HCT116 (cell line): ENCODE measurements around the gene TEX2. TPM values are rescaled to one million over a fixed set of nuclear protein-coding genes. Genes with fewer than 3 reads are reported as not detected.
A peak's percentile ranks its signal among the peaks of the same experiment; 100 is the strongest.

Source experiments
- ATAC-seq: fragments of 200-7000 bp; cut with Tn5 transposase; 2 replicates; pipeline ENCODE4 v1.9.1; 2020; ENCODE audit warnings: mild to moderate bottlenecking, moderate library complexity
- BruUV-seq: library from RNA; stranded (reverse); fragments of 400-500 nt; replicated peaks from 2 replicates; lab custom pipeline; 2021; lab: Mats Ljungman, UMichigan
- CTCF ChIA-PET: fragments of 300-600 bp; sonication (Branson Sonifier 250); formaldehyde crosslinking; loops from one replicate; lab custom pipeline; 2021; ENCODE audit warnings: antibody characterized with exemption; lab: Charles Lee
- POLR2A ChIA-PET: fragments of 300-600, 350-600 bp; sonication (Branson Sonifier 250); formaldehyde crosslinking; loops from one replicate; lab custom pipeline; 2021; ENCODE audit warnings: antibody characterized with exemption; lab: Charles Lee
- RAD21 ChIA-PET, 2 experiments: fragments of 300-600 bp; sonication (Branson Sonifier 250); formaldehyde crosslinking; loops; one replicate each; lab custom pipeline; 2023; ENCODE audit warnings: low total read pairs in 2 of 2; ENCODE audit not compliant: uncharacterized antibody in 2 of 2, unreplicated experiment in 2 of 2, low non-redundant PET in 1 of 2; lab: Charles Lee
- DNase-seq: peaks from one replicate; pipeline ENCODE4 v3.0.0-alpha.2; 2010; ENCODE audit warnings: low read depth, low spot score
- H2AFZ ChIP-seq: fragments of 200-600 bp; shearing (Covaris generic), sonication (generic); 2 replicates; pipeline ENCODE4 v1.6.1; 2017; ENCODE audit warnings: low read depth, mixed run types, mixed read lengths, antibody characterized with exemption, low read length; ENCODE audit not compliant: poor library complexity, severe bottlenecking
- H3K27ac ChIP-seq: 2 replicates; pipeline ENCODE4 v1.5.1; 2012; ENCODE audit warnings: low read depth, low read length
- H3K27me3 ChIP-seq: fragments of 200-600 bp; sonication (generic); 2 replicates; pipeline ENCODE4 v1.6.1; 2016; ENCODE audit warnings: mixed run types, low read length, mixed read lengths; ENCODE audit not compliant: insufficient read depth
- H3K36me3 ChIP-seq, 2 experiments: fragments of 200-500 bp in 1 of 2; fragments of 200-600 bp in 1 of 2; sonication (Bioruptor generic) in 1 of 2; sonication (generic) in 1 of 2; 2 replicates each; pipeline versions ENCODE4 v1.5.1 to v1.6.1; 2014 to 2016; ENCODE audit warnings: low read length in 2 of 2, inconsistent platforms in 1 of 2, mixed read lengths in 1 of 2, mixed run types in 1 of 2; ENCODE audit not compliant: insufficient read depth in 2 of 2, control insufficient read depth in 1 of 2
- H3K4me1 ChIP-seq, 2 experiments: fragments of 200-600 bp in 1 of 2; sonication (generic) in 1 of 2; 2 replicates each; pipeline versions ENCODE4 v1.5.1 to v1.6.1; 2012 to 2017; ENCODE audit warnings: low read length in 2 of 2, inconsistent platforms in 1 of 2, mild to moderate bottlenecking in 1 of 2, mixed read lengths in 1 of 2, mixed run types in 1 of 2, moderate library complexity in 1 of 2; ENCODE audit not compliant: insufficient read depth in 2 of 2, control insufficient read depth in 1 of 2
- H3K4me2 ChIP-seq: fragments of 200-600 bp; sonication (generic); 2 replicates; pipeline ENCODE4 v1.6.1; 2017; ENCODE audit warnings: mixed run types, low read length, mixed read lengths
- H3K4me3 ChIP-seq, 2 experiments: fragments of 200-600 bp in 1 of 2; sonication (generic) in 1 of 2; replicated peaks in 1 of 2; 2 replicates each; pipeline ENCODE4 v1.5.1; 2011 to 2016; ENCODE audit warnings: low read length in 2 of 2, control low read depth in 1 of 2, low read depth in 1 of 2, mild to moderate bottlenecking in 1 of 2, mixed read lengths in 1 of 2, mixed run types in 1 of 2
- H3K79me2 ChIP-seq: fragments of 200-600 bp; sonication (generic); 2 replicates; pipeline ENCODE4 v1.6.1; 2017; ENCODE audit warnings: mild to moderate bottlenecking, mixed run types, low read length, moderate library complexity, mixed read lengths; ENCODE audit not compliant: insufficient read depth
- H3K9ac ChIP-seq: fragments of 200-600 bp; sonication (generic); 2 replicates; pipeline ENCODE4 v1.6.1; 2016; ENCODE audit warnings: low read length, mixed read lengths
- H3K9me2 ChIP-seq: fragments of 200-600 bp; sonication (generic), shearing (Covaris generic); 2 replicates; pipeline ENCODE4 v1.6.1; 2017; ENCODE audit warnings: mixed run types, mild to moderate bottlenecking, moderate library complexity; ENCODE audit not compliant: insufficient read depth
- H3K9me3 ChIP-seq, 2 experiments: fragments of 200-500 bp in 1 of 2; fragments of 200-600 bp in 1 of 2; sonication (Bioruptor generic) in 1 of 2; sonication (generic) in 1 of 2; 2 replicates each; pipeline ENCODE4 v1.6.1; 2014 to 2017; ENCODE audit warnings: low read length in 2 of 2, mixed read lengths in 2 of 2, inconsistent platforms in 1 of 2, low read depth in 1 of 2, mild to moderate bottlenecking in 1 of 2, mixed run types in 1 of 2, moderate library complexity in 1 of 2; ENCODE audit not compliant: control insufficient read depth in 1 of 2, insufficient read depth in 1 of 2
- H4K20me1 ChIP-seq: fragments of 200-600 bp; sonication (generic), shearing (Covaris generic); 2 replicates; pipeline ENCODE4 v1.6.1; 2017; ENCODE audit warnings: mixed run types, mild to moderate bottlenecking, moderate library complexity; ENCODE audit not compliant: insufficient read depth
- CBX3 ChIP-seq: IDR thresholded peaks from 2 replicates; pipeline ENCODE4 v1.6.1; 2012; ENCODE audit warnings: low read depth
- CEBPB ChIP-seq: IDR thresholded peaks from 2 replicates; pipeline ENCODE4 v1.6.1; 2012; ENCODE audit warnings: low read depth
- CTCF ChIP-seq, 3 experiments: fragments of 200-600 bp in 1 of 3; sonication (generic) in 1 of 3; IDR thresholded peaks in 2 of 3; conservative IDR thresholded peaks in 1 of 3; 2 replicates each; pipeline ENCODE4 v1.5.1; 2012 to 2017; ENCODE audit warnings: low read depth in 2 of 3, low read length in 2 of 3, antibody characterized with exemption in 1 of 3, borderline replicate concordance in 1 of 3, control low read depth in 1 of 3, mild to moderate bottlenecking in 1 of 3, mixed read lengths in 1 of 3, mixed run types in 1 of 3, moderate library complexity in 1 of 3; ENCODE audit not compliant: insufficient read depth in 1 of 3
- ELF1 ChIP-seq: IDR thresholded peaks from 2 replicates; pipeline ENCODE4 v1.6.1; 2012; ENCODE audit warnings: low read depth, borderline replicate concordance
- EZH2 ChIP-seq: fragments of 200-600 bp; sonication (generic); IDR thresholded peaks from 2 replicates; pipeline ENCODE4 v1.6.1; 2017; ENCODE audit warnings: antibody characterized with exemption, mixed run types
- FOSL1 ChIP-seq: IDR thresholded peaks from 2 replicates; pipeline ENCODE4 v1.6.1; 2012; ENCODE audit warnings: low read depth
- MAX ChIP-seq: IDR thresholded peaks from 2 replicates; pipeline ENCODE4 v1.6.1; 2012
- POLR2A ChIP-seq: IDR thresholded peaks from 2 replicates; pipeline ENCODE4 v1.7.0; 2011; ENCODE audit warnings: borderline replicate concordance; ENCODE audit not compliant: insufficient read depth, insufficient read length; ENCODE audit errors: extremely low read depth
- SP1 ChIP-seq: IDR thresholded peaks from 2 replicates; pipeline ENCODE4 v1.6.1; 2012; ENCODE audit warnings: low read depth
- TCF7L2 ChIP-seq: IDR thresholded peaks from 2 replicates; pipeline ENCODE4 v1.7.0; 2011; ENCODE audit warnings: borderline replicate concordance, inconsistent platforms; ENCODE audit not compliant: insufficient read depth, insufficient read length; ENCODE audit errors: extremely low read depth
- intact Hi-C: fragments of 100-400 bp; cut with micrococcal nuclease; formaldehyde crosslinking; loops from 2 replicates; pipeline ENCODE4 v1.10.0; 2022
- total RNA-seq: library from RNA; stranded (reverse); gene quantifications from one replicate; pipeline ENCODE4 v1.2.1, GENCODE V29; 2021; ENCODE audit not compliant: unreplicated experiment

Gene TEX2
- total RNA-seq, 1 experiment from 2014 or later, result 24.6 TPM

- no peaks in the 10 kb centered on the region; a peak in 1 of 4 replicates for H3K4me1 ChIP-seq
- CTCF ChIA-PET, result interaction anchor here (0.6 kb wide), 1 partner anchor 22 kb away, joined by 3 read pairs; no protein-coding TSS in a partner anchor
- BruUV-seq, result no TSS peak
- H3K9me3 ChIP-seq, result no peaks in the 10 kb centered on the region
- H4K20me1 ChIP-seq, result no peaks in the 10 kb centered on the region
- TF ChIP-seq MAX (no peak), POLR2A (no peak), CBX3 (no peak), CEBPB (peak; percentile 89)
- no peak overlapping the region for H2AFZ ChIP-seq
- POLR2A ChIA-PET, result interaction anchor here (1.5 kb wide), 1 partner anchor 29 kb away, joined by 3 read pairs; no protein-coding TSS in a partner anchor
- no peak overlapping the region for H3K9ac ChIP-seq
- H3K4me3 ChIP-seq, result no peak overlapping the region
- RAD21 ChIA-PET, result no interaction called here
- no peaks in the 10 kb centered on the region for H3K9me2 ChIP-seq
- ATAC-seq (no peak), DNase-seq (no peak)
- no peak overlapping the region for H3K4me2 ChIP-seq
- intact Hi-C loops, result no loop called here
- peaks cover 6% of the 10 kb centered on the region; the same call in 1 of the 2 replicates for H3K79me2 ChIP-seq
- no peaks in the 10 kb centered on the region for H3K27me3 ChIP-seq
- no peak overlapping the region for H3K27ac ChIP-seq
- H3K36me3 ChIP-seq, result no peaks in the 10 kb centered on the region
Measured at GRCh38 chr17:64115822-64116534, 147.1 kb downstream of the TEX2 start.

- no peak overlapping the region for H3K4me3 ChIP-seq
- H4K20me1 ChIP-seq, result no peaks in the 10 kb centered on the region
- CTCF ChIA-PET, result interaction anchor here (0.6 kb wide), 1 partner anchor 22 kb away, joined by 3 read pairs; no protein-coding TSS in a partner anchor
- peaks cover 3 to 7% of the 10 kb centered on the region in 2 experiments; a peak in 3 of 4 replicates for H3K4me1 ChIP-seq
- RAD21 ChIA-PET, result no interaction called here
- no peaks in the 10 kb centered on the region for H3K9me3 ChIP-seq
- H3K27me3 ChIP-seq, result no peaks in the 10 kb centered on the region
- H3K9ac ChIP-seq, result no peak overlapping the region
- ATAC-seq (no peak), DNase-seq (no peak)
- H3K36me3 ChIP-seq, result no peaks in the 10 kb centered on the region
- no peak for TF ChIP-seq EZH2
- no peak for TF ChIP-seq CEBPB
- no peak for TF ChIP-seq TCF7L2
- TF ChIP-seq FOSL1, result no peak
- TF ChIP-seq CTCF (IDR thresholded peaks at IDR 0.05 in 2 of 3, conservative IDR thresholded peaks at IDR 0.05 in 1 of 3; ENCODE audit: borderline replicate concordance in 1 of 3, insufficient read depth in 1 of 3, low read depth in 2 of 3, low read length in 2 of 3), result no peak
- TF ChIP-seq SP1, result no peak
- no peak for TF ChIP-seq POLR2A
- no peak for TF ChIP-seq ELF1
- no peak for TF ChIP-seq MAX
- no peak overlapping the region for H3K27ac ChIP-seq
- H3K4me2 ChIP-seq, result no peak overlapping the region
- peaks cover 6% of the 10 kb centered on the region; the same call in 1 of the 2 replicates for H3K79me2 ChIP-seq
- intact Hi-C loops, result no loop called here
- no TSS peak for BruUV-seq
- POLR2A ChIA-PET, result interaction anchor here (0.7 to 1.5 kb wide), 2 partner anchors 30 to 364 kb away, joined by 3 read pairs; no protein-coding TSS in a partner anchor
- no peak overlapping the region for H2AFZ ChIP-seq
- H3K9me2 ChIP-seq, result no peaks in the 10 kb centered on the region
Measured at GRCh38 chr17:64115043-64115698, 147.9 kb downstream of the TEX2 start.
